Measurements from ENCODE around the gene CADM4.

Gene CADM4

DNA sequence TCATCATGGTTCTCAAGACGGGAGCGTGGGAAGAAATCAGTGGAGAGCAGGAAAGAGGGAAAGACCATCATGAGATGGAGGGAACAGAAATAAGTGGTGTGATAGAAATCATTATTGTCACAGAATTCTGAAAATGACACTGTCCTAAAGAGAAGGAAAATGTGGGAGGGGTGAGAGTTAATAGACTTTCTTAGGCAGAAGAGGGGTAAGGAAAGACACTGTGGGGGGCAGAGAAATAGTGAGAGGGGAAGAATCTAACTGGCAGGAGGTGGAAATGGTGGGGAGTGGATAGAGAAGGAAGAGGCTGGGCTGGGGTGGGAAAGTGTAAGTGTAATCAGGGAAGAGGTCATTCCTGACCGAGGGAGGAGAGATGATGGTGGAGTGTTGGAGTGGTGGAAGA, 60.9 kb downstream of the CADM4 start:
- no peak for DNase-seq

DNA sequence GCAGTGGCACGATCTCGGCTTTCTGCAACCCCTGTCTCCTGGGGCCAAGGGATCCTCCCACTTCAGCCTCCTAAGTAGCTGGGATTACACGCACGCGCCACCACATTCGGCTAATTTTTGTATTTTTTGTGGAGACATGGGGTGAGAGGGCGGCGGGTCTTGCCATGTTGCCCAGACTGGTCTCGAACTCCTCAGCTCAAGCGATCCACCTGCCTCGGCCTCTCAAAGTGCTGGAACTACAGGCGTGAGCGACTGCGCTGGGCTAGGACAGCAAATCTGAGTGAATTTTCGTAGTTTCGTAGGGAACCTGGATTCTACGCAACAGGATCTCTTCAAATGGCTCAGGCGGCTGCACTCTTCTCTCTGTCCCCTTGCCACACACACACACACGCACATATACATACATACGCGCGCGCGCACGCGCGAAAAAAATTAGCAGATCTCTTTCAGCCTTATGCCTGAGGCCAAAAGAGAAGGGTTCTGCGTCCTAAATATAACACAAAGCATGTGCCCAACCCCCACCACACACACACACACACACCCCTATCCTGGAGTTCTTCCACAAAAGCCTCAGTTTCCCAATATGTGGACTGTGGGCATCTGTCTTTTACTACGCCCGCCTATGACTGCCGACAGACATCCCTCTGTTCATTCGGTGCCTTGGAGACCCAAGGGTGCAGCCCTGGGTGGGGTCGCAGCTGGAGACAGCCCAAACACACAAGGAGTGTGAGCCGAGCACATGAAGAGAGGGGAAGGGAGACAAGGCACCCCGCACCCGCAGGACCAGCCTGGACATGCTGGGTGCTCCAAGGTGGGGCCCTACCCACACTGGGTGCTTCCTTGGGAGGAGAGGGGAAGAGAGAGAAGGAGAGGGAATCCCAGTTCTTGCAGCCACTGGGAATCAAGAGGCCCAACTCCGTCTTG, 63.4 kb downstream of the CADM4 start:
- DNase-seq: no peak

DNA sequence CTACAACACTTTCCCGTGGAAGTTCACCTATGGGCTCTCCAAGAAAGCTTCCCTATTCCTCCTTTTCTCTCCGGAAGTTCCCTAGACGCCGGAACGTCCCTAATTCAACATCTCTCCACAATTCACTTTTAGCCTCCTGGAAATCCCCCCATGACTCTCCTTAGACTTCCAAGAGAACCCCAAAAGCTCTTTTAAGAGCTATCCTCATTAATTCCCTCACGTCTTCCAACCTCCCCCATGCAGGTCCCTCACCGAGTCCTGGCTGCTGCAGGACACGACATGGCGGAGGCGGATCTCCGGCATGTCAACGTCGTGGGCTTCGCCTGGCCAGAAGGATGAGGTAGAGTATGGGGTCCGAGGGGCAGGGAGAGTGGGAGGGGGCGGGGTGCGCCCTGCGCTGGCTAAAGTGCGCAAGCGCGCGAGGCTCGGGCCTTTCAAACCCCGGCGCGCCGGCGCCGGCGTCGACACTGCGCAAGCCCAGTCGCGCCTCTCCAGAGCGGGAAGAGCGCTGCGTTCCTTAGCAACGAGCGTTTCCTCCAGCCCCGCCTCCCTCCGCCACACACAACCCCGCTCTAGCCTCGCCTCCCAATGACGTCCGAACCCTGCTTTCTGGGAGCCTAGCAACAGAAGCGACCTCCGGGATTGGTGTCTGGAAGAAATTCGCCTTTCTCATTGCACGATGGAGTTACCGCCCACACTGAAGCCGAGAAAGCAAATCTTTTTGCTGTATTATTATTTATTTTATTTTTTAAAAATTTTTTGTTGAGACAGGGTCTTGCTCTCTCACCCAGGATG, 64.3 kb downstream of the CADM4 start, which contains the start of the genes PINLYP and XRCC1:
PINLYP (plus strand) TSS at position 646 of the 795 bp plus-strand sequence. CDS start 1,391 bp downstream, outside the sequence.
XRCC1 (minus strand) TSS at position 372 of the 795 bp plus-strand sequence; CDS start at position 303, 69 bp downstream.
- DNase-seq: peak; percentile 93

DNA sequence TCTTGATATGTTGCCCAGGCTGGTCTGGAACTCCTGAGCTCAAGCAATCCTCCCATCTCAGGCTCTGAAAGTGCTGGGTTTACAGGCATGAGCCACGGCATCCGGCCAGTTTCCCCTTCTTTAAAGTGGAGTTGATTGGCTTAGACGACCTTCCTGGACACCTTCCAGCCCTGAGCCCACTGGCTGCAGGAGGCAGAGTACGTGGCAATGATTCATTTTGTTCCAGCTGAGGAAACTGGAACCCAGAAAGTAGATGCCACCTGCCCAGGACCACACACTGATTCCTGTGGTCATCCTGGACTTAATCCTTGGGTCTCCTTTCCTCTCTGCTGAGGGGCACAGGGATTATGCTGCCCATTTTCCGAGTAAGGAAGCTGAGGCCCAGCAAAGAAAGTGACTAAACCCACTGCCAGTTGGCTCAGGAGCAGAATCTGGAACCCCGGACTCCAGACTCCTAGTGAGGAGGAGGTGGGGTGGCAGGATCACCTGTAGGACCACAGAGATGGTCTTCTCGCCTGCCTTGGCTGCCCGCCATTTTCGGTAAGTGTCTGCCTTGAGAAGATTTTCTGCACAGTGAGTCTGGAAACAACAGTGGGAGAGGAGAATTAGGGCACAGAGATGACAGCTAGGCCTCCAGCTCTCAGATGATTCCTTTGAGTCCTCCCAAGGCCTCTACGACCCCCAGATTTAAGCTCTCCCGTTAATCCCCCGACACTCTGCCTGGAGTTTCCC, 65.1 kb downstream of the CADM4 start:
- no peak for DNase-seq

All from activated effector memory CD4-positive, alpha-beta T cell treated with Interleukin-2 at 50 U/mL for 16 hours (primary cell).